ENCODE results near the gene MYBBP1A. TPM values are rescaled to one million over a fixed set of nuclear protein-coding genes. Genes with fewer than 3 reads are reported as not detected.
A peak's percentile ranks its signal among the peaks of the same experiment; 100 is the strongest.

Gene MYBBP1A
- total and polyA plus RNA-seq, 9 of the 15 experiments (the other 6 are each of a cell fraction or from before 2014, with no cell fraction given), result 2.0 to 114 (median 47.2) TPM

- Histone ChIP-seq H3K9me3 (replicated peaks; ENCODE audit: control insufficient read depth, insufficient read depth, low read depth, low read length) (no peaks in the 10 kb centered on the region), H3K27me3 (ENCODE audit: control insufficient read depth in 2 of 2, insufficient read depth in 2 of 2, low read length in 2 of 2) (peaks cover 3 to 57% of the 10 kb centered on the region in 2 experiments), H3K4me3 (no peak overlapping the region), H3K4me1 (replicated peaks in 1 of 2; ENCODE audit: control insufficient read depth in 2 of 2, insufficient read depth in 2 of 2, low read length in 2 of 2) (peaks cover 0 to 12% of the 10 kb centered on the region in 2 experiments; a peak in 2 of 5 replicates), H3K4me2 (ENCODE audit: insufficient read depth, low read length) (no peak overlapping the region), H3K79me2 (ENCODE audit: control insufficient read depth, insufficient read depth, low read length) (no peaks in the 10 kb centered on the region), H3K9me1 (ENCODE audit: control insufficient read depth, insufficient read depth, low read length) (no peaks in the 10 kb centered on the region), H2AFZ (ENCODE audit: low read depth, low read length) (no peak overlapping the region), H4K20me1 (replicated peaks; ENCODE audit: control insufficient read depth, insufficient read depth, low read length) (no peaks in the 10 kb centered on the region), H3K27ac (ENCODE audit: extremely low read depth, low read depth, low read length) (no peak overlapping the region), H3K9ac (ENCODE audit: insufficient read depth in 1 of 2, low read depth in 2 of 2, low read length in 2 of 2) (no peak overlapping the region), H3K36me3 (ENCODE audit: control insufficient read depth, insufficient read depth, low read length) (no peaks in the 10 kb centered on the region)
- DNase-seq (ENCODE audit: extremely low read depth in 1 of 4, low spot score in 3 of 4) (no peak), FAIRE-seq (no peak), ATAC-seq (no peak)
- no TSS peak for BruUV-seq (replicated peaks)
- intact Hi-C loops (cut with micrococcal nuclease), result no loop called here
- 5% methylated on average over 8 of the region's 8 CpGs for WGBS (ENCODE audit: insufficient coverage, low coverage, missing lambda C conversion rate)
- ChIA-PET CTCF (ENCODE audit: low intra/inter-chr PET ratio) (no interaction called here), POLR2A (no interaction called here)
- in situ Hi-C loops (cut with MboI), result no loop called here
- no peak for TF ChIP-seq NONO (IDR thresholded peaks at IDR 0.05; ENCODE audit: low read depth in 2 of 2, low read length in 1 of 2)
- TF ChIP-seq BRD9 (IDR thresholded peaks at IDR 0.05; ENCODE audit: low read depth, partially characterized antibody), result no peak
- no peak for TF ChIP-seq MYNN (IDR thresholded peaks at IDR 0.05)
- no peak for TF ChIP-seq MYNN (CRISPR knock-in tag; IDR thresholded peaks at IDR 0.05)
- no peak for TF ChIP-seq HSF4 (CRISPR knock-in tag; IDR thresholded peaks at IDR 0.05; ENCODE audit: borderline replicate concordance)
- TF ChIP-seq TFAP4 (CRISPR knock-in tag; IDR thresholded peaks at IDR 0.05; ENCODE audit: borderline replicate concordance), result peak; percentile 38; the same call in 1 of the 2 replicates
These were observed 22.3 kb upstream of the MYBBP1A start for GRCh38 chr17:4577386-4577993.

All from K562 (cell line).